Daoy (cell line): ENCODE results near the gene LRP2. TPM values are rescaled to one million over a fixed set of nuclear protein-coding genes. Genes with fewer than 3 reads are reported as not detected.
A peak's percentile ranks its signal among the peaks of the same experiment; 100 is the strongest.
"Not testable (repeated sequence)": the region's sequence is repeated elsewhere in the genome, so short reads cannot be mapped to it uniquely, and the experiment has no call there.

Experiments
- DNase-seq: peaks from one replicate; pipeline ENCODE4 v3.0.0-alpha.2; 2015; ENCODE audit warnings: low read depth
- total RNA-seq: library from RNA; depleted of rRNA; stranded (reverse); fragments of >200 nt; shearing (Covaris generic); gene quantifications from 2 replicates; pipeline ENCODE4 v1.2.3, GENCODE V29; 2014

The LRP2 gene
- total RNA-seq, 1 experiment from 2014 or later, result under 0.01 TPM

DNA sequence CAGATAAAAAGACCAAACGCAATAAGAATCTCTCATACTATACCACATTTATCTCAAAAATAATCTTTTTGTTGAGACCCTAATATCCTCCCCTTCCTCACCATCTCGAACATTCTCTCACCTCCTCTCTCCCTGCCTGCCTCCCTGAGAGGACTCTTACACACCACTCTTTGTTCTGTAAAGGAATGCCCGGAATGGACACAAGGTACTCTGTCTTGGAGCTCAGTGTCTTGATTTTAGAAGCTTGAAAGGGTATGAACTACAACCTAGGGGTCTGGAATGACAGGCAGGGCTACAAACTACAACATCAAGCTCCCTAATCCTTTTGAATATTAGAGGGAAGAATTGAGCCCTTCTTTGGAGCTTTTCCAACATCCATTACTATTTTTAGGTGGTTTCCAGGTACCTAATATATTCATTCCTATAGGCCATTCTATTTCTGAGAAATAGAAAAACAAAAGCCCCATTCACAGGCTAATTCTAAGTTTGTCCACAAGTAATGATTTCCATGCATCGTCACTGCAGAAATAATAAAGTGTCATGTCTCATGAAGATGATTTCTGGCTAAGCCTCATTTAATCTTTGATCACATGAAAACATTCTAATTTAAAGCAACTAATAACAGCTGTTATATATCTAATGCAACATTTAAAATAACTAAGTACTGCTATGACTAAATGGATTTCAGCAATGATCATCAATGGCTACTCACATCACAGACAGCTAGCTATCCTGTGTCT is 60.6 kb downstream of the LRP2 start:
- no peak for DNase-seq

DNA sequence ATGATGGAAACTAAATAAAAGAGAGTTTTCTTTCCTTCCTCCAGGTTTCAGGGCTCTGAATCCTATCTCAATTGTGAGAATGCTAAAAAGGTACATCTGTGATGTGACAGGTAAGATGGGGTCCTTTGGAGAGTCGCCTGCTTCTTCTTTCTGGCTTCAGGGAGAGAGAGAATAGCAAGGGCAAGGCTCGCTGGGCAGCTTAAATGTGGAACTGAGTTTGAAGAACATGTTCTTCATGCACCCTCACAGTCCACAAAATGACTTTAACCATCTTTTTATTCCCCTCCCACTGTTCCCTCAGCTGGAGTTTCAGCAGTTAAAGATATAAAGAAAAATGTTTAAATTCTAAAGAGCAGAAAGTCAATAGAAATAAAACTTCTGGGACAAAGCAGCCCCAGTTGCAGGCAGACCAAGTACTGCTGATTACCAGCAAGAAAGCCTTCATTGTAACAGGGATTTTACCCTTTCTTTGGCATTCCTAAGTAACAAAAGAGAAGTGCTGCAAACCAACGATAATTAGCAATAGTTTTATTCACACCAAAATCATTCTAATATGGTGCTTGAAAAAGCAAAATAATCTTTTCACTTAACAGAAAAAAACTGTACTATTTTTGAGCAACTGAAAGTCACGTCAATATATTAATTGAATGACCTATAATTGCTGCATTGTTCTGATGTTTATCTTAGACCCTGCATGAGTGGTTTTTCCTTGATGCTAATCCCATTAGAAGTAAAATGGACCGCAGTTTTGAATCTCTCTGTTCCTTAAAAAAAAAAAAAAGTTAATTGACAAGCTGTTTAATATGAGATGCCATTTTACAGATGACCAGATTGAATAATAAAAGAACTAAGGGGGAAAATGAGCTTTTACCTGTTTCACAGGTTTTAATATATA is 61.5 kb downstream of the LRP2 start:
- DNase-seq, result no peak

DNA sequence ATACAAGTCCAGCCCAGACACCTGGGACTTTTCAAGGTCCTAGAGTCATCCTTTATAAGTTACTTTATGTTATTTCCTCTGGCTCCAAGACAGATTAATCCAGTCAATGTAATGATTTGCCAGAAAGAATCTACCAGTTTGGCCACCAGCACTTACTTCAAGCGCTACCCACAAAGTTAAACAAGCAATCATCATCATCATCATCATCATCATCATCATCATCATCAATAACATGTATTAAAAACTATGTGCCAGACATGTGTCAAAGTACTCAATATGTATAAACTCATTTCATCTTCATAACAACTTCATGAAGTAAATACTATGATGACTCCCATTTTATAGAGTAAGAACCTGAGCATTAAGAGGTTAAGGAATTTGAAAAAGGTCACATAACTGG is 64.3 kb downstream of the LRP2 start:
- DNase-seq, result no peak

DNA sequence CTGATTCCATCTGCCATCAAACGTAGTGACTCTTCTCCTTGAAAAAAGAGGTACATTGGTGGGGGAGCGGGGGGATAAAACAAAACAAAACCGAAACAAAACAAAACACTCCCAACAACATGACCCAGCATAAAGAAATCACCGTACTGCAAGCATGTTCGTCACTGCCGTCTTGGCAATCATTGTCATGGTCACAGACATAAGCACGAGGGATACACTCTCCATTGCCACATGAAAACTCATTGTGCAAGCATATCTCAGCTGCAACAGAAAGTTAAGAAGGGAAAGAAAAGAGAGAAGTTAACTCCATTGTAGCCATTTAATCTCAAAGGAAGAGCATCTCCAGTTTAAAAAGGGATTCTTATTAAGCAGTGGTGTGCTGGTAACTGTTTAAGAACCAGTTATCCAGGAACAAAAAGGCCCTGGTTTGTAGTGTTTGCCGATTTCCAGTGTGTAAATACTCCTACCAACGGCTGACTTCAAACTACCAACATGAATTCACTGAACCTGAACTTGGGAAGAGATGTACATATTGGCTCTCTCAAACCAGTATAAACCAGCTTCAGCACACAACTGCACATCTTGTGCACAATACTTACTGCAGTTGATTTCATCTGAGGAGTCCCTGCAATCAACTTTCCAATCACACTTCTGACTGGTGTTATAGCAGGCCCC is 68.2 kb downstream of the LRP2 start:
- no peak for DNase-seq

DNA sequence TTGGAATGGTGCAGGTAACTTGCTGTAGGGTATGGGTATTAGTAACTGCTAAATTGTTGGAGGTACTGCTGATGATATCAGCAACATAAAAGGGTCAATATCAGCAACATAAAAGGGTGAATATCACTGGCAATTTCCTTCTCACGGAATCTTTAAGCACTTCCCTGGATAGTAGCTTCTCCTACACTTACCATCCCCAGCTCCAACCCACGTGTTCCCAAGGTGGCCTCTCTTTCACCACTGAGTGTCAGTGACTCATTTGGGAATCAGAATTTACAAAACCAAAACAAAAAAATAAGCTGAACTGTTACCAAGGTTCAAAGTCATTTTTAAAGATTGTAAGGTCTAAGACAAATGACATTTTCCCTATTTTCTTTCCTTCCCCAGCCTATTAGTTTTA is 70.8 kb downstream of the LRP2 start:
- peak; percentile 56 for DNase-seq

DNA sequence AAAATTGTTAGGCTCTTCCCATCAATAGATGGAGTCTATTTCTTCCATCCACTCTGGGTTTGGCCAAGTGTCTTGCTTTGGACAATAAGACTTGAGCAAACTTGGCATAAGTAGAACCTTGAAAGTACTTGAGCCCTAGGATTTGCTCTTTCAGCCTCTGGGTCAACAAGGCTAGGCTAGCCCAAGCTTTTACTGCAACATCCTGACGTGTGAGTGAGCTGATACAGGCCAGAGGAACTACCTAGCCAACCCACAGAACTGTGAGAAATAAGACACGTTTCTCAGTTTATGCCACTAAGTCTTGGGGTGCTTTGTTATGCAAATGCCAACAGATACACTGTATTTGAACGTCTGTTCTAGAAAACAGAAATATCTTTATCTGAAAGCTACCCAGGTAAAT is 71.9 kb downstream of the LRP2 start:
- DNase-seq, result no peak

DNA sequence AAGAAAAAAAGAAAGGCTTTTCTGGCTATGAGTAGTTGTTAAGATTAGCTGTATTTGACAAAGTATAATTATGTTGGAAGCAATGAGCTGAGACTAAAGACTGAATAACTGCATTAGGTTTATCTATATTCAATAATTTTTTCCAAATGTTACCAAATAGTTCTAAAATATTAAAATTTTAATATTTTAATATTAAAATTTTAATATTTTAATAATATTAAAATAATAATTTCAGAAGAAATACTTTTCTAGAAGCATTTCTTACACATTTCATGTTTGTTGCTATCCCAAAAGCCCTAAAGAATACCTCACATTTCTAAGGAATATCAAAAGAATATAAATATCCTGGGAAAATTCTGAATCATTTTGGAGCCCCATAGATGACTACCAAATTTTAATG is 74.7 kb downstream of the LRP2 start:
- DNase-seq, result no peak

DNA sequence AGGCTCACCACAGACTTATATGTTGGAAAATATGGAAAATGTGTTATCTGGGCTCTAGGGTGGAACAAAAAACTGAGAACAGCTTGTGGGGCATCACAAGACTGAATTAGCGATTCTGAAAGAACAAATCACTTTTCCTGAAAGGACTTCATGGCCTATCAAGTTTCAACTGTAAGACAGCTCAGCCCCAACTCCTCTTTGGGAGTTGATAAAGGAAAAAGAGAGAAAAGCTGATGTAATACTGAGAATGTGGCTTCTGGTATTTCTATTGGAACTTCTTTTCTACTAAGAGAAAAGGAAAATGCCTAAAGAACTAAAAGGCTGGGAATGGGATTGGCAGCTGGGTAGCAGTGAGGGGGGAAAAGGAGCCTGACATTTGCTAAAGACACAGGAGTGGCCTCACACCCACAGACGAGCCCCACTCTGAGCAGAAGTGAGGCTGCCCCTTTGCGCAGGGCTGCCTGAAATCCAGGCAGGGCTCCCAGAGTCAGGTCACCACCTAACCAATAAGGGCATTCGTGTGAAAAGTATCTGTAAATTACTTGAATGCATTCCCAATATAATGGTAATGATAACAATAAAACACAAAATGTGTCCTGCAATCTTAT is 75.6 kb downstream of the LRP2 start:
- no peak for DNase-seq

DNA sequence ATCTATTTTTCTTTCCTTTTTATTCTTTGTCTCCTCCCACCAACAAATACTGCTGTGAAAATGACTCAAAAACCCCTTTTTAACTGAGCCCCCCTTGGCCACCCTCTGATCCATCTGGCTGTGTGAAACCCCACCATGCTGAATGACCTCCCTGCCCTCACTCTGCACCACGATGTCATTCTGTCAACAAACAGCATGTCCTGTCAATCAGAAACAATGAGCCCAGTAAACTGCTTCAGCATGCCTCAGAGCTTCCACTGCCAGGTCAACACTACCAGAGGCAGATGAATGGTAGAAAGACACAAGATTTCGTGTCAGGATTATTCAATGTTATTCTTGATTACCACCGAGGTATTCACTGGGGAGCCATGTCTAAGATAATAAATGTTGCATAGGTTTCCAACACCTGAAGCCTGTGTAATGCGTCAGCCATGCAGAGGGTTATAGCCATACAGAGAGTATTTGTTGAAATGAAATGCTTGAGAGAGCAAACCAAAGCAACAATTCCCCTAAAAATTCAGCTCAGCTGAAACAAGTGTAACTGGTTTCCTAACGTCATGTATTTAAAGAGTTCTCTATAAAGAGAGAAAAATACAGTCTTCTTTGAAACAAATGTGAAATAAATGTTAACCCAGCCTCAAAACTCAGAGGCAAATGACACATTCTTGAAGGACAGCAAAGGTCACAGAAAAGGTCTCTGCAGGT is 76.7 kb downstream of the LRP2 start:
- DNase-seq, result no peak

DNA sequence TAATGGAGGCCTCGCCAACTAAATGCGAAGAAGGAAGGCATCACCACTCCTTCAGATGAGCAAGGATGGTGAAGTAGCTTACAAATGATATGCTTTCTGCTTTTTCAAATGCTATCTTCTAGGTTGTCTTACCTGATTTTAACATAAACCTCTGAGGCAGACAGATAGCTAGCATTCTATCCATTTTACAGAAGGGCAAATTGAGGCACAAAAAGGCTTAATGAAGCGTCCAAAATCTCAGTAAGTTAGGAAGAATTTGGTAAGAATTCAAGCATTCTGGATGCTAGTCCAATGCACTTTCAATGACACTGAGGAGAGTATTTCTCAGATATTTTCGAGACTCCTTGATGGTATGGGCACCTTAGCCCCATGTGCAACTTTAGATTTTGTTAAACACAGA is 81.8 kb downstream of the LRP2 start:
- no peak for DNase-seq

DNA sequence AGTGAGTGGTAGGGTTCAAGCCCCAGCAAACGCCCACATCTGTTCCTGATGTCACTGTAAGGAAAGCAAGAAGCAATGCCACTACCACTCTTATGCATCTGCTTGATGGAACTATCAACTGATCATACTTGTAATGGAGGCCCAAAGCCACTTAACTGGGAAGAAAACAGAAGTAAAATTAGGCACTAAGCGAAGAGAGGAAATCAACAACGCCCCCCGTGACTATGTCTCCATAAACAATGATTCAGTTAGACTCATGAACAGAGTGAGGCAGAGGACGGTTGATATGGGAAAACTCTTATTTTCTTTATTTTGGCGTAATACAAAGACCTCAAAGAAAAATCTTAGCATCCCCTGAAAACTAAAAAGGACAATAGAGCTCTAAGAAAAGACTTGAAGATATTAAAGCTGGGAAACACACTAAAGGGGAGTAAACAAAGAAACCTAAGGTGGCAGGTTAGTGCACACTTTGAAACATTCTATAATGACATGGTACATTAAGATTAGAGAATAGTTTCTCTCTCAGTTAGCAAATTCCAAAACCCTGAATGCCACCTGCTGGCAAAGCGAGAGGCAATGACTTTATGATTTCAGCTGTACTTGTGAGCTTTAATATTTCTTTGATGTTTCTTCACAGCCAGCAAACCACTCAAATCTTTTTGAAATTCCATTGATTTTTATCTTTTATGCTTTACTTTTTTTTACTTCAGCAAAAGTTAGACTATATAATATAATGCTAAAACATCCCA is 86.5 kb downstream of the LRP2 start:
- no peak for DNase-seq

DNA sequence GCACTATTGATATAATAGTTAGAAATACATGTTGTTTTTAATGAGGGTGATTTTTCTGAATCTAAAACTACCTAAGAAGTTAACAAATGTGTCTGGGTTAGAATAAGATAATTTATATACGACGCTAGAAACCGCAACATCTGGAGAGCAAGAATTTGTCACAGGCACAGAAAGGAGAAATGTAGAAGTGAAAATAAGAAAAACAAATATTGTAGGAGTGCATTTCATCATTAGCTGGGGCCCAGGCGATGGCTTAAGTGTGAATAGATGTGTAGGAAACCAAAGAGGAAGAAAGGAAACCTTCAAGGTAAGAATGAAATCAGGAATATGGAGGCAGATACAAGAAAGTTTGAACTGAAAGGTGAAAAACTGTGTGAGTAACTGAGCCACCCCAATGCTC is 90.3 kb downstream of the LRP2 start:
- no peak for DNase-seq

DNA sequence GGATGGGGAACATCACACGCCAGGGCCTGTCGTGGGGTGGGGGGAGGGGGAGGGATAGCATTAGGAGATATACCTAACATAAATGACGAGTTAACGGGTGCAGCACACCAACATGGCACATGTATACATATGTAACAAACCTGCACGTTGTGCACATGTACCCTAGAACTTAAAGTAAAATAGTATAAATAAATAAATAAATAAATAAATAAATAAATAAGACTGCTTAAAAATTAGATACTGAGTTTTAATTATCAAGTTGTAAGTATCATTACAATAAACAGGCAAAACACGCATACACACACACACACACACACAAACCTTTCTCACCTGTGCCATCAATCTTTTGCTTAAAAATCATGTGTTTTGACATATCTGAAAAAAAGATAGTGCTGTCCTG is 91.8 kb downstream of the LRP2 start:
- DNase-seq, result not testable (repeated sequence)

DNA sequence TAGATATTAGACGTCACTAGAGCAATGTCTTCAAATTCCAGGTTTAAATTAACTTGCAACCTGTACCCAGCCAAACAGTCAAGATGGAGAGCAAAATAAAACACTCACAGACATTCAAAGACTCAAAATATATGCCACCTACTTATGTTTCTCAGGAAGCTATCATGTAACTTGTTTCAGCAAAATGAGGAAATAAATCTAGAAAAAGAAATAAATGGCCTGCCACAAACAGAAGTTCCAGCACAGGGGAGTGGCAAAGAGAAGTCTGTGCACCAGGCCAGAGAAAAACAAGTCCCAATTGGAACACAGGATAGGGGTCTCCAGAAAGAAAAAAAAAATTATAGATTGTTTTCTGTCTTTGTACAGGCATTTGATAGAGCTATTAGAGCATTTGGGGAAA is 96.7 kb downstream of the LRP2 start:
- no peak for DNase-seq

DNA sequence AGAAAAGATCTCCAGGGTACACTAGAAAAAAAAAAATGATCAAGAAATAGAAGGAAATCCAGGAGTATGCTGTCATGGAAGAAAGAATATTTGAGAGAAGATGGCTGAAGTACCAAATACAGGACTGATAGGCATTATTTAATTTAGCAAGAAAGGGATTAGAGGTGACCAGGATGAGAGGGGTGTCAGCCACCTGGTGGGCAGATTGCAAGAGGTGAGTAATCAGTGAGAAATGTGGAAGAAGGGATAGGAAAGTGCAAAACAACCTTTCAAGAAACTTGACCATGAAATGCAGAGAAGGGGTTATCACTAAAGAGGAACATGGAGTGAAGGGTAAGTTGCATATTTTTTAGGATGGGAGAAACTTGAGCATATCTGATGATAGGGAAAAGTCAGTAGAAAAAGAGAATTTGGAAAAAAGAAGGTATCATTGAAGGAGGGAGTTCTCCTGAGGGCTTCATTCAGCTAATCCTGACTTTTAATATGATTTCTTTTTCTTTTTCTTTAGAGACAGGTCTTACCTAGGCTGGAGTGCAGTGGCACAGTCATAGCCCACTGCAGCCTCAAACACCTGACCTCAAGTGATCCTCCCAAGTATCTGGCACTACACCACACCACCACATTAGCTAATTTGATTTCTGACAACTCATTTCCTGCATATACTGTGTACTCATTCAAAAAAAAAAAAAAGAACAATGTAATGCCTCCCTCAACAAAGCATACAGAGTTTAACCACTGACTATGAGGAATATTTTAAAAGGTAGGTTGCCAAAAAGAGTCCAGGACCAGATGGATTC is 101.3 kb downstream of the LRP2 start:
- DNase-seq, result peak; percentile 31

DNA sequence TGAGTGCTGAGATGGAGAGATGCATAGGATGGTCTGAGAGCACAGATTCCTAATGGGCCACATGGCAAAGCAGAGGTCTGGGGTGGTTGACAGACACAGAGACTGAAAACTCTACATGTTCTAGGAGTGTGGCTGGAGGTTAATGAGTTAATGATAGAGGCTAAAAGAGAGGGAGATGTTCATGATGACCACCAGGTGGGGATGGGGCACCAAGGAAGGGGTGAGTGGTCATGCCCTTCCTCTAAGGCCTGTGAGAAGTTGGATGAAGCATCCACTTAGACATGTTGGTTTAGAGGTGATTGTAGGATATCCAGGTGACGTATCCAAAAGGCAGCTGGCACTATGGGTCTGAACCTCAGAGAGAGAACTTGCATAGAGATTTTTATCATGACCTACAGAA is 102.1 kb downstream of the LRP2 start:
- peak; percentile 11 for DNase-seq

DNA sequence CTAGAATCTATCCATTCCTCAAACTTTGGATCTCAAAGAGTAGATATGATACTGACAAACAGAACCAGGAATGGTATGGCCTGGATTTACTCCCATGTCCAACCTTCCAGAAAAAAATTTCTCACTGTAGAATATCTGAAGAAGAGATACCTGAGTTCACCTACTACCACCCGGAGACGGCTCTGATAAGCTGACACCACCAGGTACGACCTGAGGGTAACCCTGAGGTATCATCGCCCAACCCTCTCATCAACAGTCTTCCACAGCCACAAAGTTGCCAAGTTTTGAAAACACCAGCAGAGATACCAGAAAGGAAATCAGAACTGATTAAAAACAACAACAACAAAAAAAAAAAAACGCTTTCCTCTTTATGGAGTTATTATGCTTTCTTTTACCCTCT is 102.9 kb downstream of the LRP2 start:
- no peak for DNase-seq

DNA sequence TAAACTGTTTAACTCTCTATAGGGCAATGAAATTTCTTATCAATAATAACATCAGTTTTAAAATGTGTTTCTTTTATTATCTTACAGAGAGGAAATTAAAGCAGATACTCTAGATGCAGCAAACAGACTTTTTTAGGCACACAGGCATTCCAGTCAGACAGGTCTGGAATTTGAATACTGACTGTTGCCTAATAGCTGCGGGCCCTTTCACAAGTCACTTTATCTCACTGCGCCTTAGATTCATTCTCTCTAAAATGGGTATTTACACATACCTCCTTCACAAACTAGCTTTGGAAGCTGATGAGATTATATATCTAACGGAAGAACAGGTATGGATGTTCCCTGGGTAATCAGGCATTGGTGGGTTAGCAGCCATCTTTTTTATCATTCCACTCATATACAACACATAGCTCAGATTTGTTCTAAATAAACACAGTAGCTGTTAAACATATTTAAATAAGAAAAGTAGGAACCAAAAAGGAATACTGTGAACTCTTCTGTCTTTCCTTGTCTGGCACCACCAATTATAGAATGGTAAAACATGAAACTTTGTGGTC is 104.2 kb downstream of the LRP2 start:
- no peak for DNase-seq

DNA sequence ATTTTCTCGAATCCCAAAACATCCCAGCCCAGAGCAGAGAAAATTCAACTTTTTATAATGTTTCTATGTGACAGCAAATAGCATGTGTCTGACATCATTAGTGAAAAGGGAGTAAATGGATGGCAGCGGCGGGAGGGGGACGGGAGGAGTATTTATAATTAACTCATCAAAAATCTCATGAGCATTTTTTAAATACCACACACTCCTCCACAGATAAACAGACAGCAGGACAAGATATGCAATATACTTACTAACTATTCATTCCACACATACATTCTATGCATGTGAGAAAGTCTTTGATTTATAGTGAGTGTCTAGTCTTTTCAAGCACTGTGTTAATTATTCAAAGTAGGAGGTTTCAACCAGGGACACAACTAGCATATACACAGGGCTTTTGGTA is 107.6 kb downstream of the LRP2 start:
- no peak for DNase-seq

DNA sequence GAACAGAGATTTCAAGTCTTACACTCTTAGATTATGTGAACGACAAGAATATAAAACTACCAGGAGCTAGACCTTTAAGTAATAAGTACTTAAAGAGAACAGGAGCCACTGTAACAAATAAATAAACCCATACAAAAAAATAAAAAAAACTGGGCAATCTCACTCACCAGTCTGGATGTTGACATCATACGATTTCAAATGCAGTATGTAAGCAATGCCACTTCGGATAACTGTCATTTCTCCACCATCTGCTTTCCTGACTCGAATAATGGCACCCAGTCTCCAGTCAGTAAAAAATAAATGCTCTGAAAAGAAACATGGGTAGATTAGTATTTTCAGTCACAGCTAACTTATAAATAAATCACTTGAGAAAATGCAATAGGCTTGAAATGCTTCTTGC is 115.1 kb downstream of the LRP2 start:
- DNase-seq, result no peak
